H1 (cell line): ENCODE results near the gene CRYBB1. TPM values are rescaled to one million over a fixed set of nuclear protein-coding genes. Genes with fewer than 3 reads are reported as not detected.

ENCODE experiments used
- CTCF ChIA-PET: fragments of 300-600 bp; sonication (Branson Sonifier 250); formaldehyde crosslinking; loops from one replicate; lab custom pipeline; 2021; ENCODE audit not compliant: partially characterized antibody; lab: Charles Lee
- POLR2A ChIA-PET: fragments of 300-600 bp; sonication (Branson Sonifier 250); formaldehyde crosslinking; loops from one replicate; lab custom pipeline; 2021; ENCODE audit warnings: inconsistent platforms; ENCODE audit not compliant: partially characterized antibody; lab: Charles Lee
- DNase-seq, 2 experiments: peaks; one replicate each; pipeline versions ENCODE4 v3.0.0 to v3.0.0-alpha.2; 2010 to 2022; ENCODE audit warnings: low spot score in 2 of 2, low read depth in 1 of 2, mixed read lengths in 1 of 2
- FAIRE-seq: peaks from 2 replicates; lab custom pipeline; 2011; peaks lifted over from hg19 to GRCh38; lab: Jason Lieb, UNC
- H2AFZ ChIP-seq: 2 replicates; pipeline ENCODE4 v1.8.1; 2012; ENCODE audit warnings: low read length, inconsistent platforms
- H2AK5ac ChIP-seq: 2 replicates; pipeline ENCODE4 v1.6.1; 2013; ENCODE audit warnings: low read depth, low read length
- H2BK120ac ChIP-seq: replicated peaks from 2 replicates; pipeline ENCODE3; 2013; ENCODE audit warnings: low read depth, low read length, inconsistent platforms
- H2BK12ac ChIP-seq: 2 replicates; pipeline ENCODE4 v1.6.1; 2013; ENCODE audit warnings: low read depth, low read length
- H2BK15ac ChIP-seq: 2 replicates; pipeline ENCODE4 v1.6.1; 2013; ENCODE audit warnings: low read length
- H2BK20ac ChIP-seq: 2 replicates; pipeline ENCODE4 v1.6.1; 2013; ENCODE audit warnings: low read length
- H2BK5ac ChIP-seq: 2 replicates; pipeline ENCODE4 v1.6.1; 2013; ENCODE audit warnings: low read depth, low read length
- H3K14ac ChIP-seq: 2 replicates; pipeline ENCODE4 v1.6.1; 2013; ENCODE audit warnings: inconsistent platforms; ENCODE audit not compliant: insufficient read length
- H3K18ac ChIP-seq: 2 replicates; pipeline ENCODE4 v1.6.1; 2013; ENCODE audit warnings: low read length; ENCODE audit errors: extremely low read depth
- H3K23ac ChIP-seq: 2 replicates; pipeline ENCODE4 v1.6.1; 2013; ENCODE audit warnings: inconsistent platforms; ENCODE audit not compliant: insufficient read length
- H3K23me2 ChIP-seq: 2 replicates; pipeline ENCODE4 v1.6.1; 2013; ENCODE audit warnings: low read depth, low read length
- H3K27ac ChIP-seq: 2 replicates; pipeline ENCODE4 v1.6.1; 2011; ENCODE audit warnings: low read depth, low read length, inconsistent platforms
- H3K27me3 ChIP-seq, 4 experiments: replicated peaks in 1 of 4; 1 replicate in 1 of 4; 2 replicates in 3 of 4; pipeline versions ENCODE4 v1.6.1 to v1.8.1; 2011 to 2013; ENCODE audit warnings: low read length in 3 of 4, mild to moderate bottlenecking in 3 of 4, inconsistent platforms in 2 of 4, mixed read lengths in 2 of 4, moderate library complexity in 1 of 4; ENCODE audit not compliant: control insufficient read depth in 3 of 4, insufficient read depth in 3 of 4; ENCODE audit errors: extremely low read depth in 1 of 4
- H3K36me3 ChIP-seq, 4 experiments: 2 replicates each; pipeline versions ENCODE4 v1.6.1 to v1.8.1; 2011 to 2013; ENCODE audit warnings: mild to moderate bottlenecking in 4 of 4, low read length in 3 of 4, moderate library complexity in 2 of 4, control low read depth in 1 of 4, inconsistent platforms in 1 of 4; ENCODE audit not compliant: insufficient read depth in 4 of 4, control insufficient read depth in 2 of 4
- H3K4ac ChIP-seq: replicated peaks from 2 replicates; pipeline ENCODE3; 2013; ENCODE audit warnings: low read length, low read depth, mixed read lengths, inconsistent platforms; ENCODE audit not compliant: insufficient read length
- H3K4me1 ChIP-seq, 4 experiments: replicated peaks in 1 of 4; 1 replicate in 1 of 4; 2 replicates in 3 of 4; pipeline versions ENCODE4 v1.6.1 to v1.8.1; 2011 to 2013; ENCODE audit warnings: low read length in 3 of 4, inconsistent platforms in 2 of 4, mixed read lengths in 1 of 4; ENCODE audit not compliant: insufficient read depth in 4 of 4, control insufficient read depth in 3 of 4
- H3K4me2 ChIP-seq, 2 experiments: 2 replicates each; pipeline versions ENCODE4 v1.6.1 to v1.8.1; 2011 to 2013; ENCODE audit warnings: low read depth in 2 of 2, low read length in 2 of 2, control low read depth in 1 of 2, inconsistent platforms in 1 of 2, mild to moderate bottlenecking in 1 of 2; ENCODE audit not compliant: insufficient read depth in 1 of 2
- H3K4me3 ChIP-seq, 4 experiments: fragments of 200-600, 300-600 bp in 1 of 4; sonication (generic), shearing (Covaris generic), sonication (Bioruptor Twin) in 1 of 4; 2 replicates each; pipeline versions ENCODE4 v1.5.1 to v1.8.1; 2011 to 2016; ENCODE audit warnings: low read length in 4 of 4, low read depth in 3 of 4, control low read depth in 2 of 4, inconsistent platforms in 2 of 4, mild to moderate bottlenecking in 2 of 4, mixed read lengths in 1 of 4, moderate library complexity in 1 of 4; ENCODE audit not compliant: insufficient read depth in 2 of 4; ENCODE audit errors: extremely low read depth in 1 of 4
- H3K56ac ChIP-seq: replicated peaks from 2 replicates; pipeline ENCODE3; 2013; ENCODE audit warnings: low read depth, mild to moderate bottlenecking, mixed read lengths, low read length, inconsistent platforms; ENCODE audit not compliant: insufficient read length
- H3K79me1 ChIP-seq: 2 replicates; pipeline ENCODE4 v1.6.1; 2013; ENCODE audit warnings: low read depth, low read length, control low read depth
- H3K79me2 ChIP-seq, 2 experiments: 2 replicates each; pipeline versions ENCODE4 v1.6.1 to v1.8.1; 2012 to 2013; ENCODE audit warnings: low read length in 2 of 2, mild to moderate bottlenecking in 2 of 2, inconsistent platforms in 1 of 2; ENCODE audit not compliant: insufficient read depth in 2 of 2, control insufficient read depth in 1 of 2
- H3K9ac ChIP-seq, 4 experiments: replicated peaks in 1 of 4; 1 replicate in 1 of 4; 2 replicates in 3 of 4; pipeline versions ENCODE4 v1.6.1 to v1.8.1; 2011 to 2013; ENCODE audit warnings: low read depth in 3 of 4, low read length in 3 of 4, control low read depth in 2 of 4, mild to moderate bottlenecking in 2 of 4, moderate library complexity in 2 of 4, inconsistent platforms in 1 of 4; ENCODE audit errors: extremely low read depth in 1 of 4
- H3K9me3 ChIP-seq, 2 experiments: 2 replicates each; pipeline versions ENCODE4 v1.6.1 to v1.8.1; 2012 to 2013; ENCODE audit warnings: mild to moderate bottlenecking in 2 of 2, moderate library complexity in 2 of 2, control low read depth in 1 of 2, inconsistent platforms in 1 of 2, low read depth in 1 of 2, low read length in 1 of 2, mixed read lengths in 1 of 2; ENCODE audit not compliant: insufficient read depth in 2 of 2
- H4K20me1 ChIP-seq, 2 experiments: replicated peaks in 1 of 2; 2 replicates each; pipeline versions ENCODE3 to v1.8.1; 2011 to 2013; ENCODE audit warnings: inconsistent platforms in 2 of 2, low read length in 2 of 2, mild to moderate bottlenecking in 1 of 2; ENCODE audit not compliant: insufficient read depth in 2 of 2, control insufficient read depth in 1 of 2
- H4K5ac ChIP-seq: 2 replicates; pipeline ENCODE4 v1.6.1; 2013; ENCODE audit warnings: low read length, low read depth, mixed read lengths, inconsistent platforms; ENCODE audit not compliant: insufficient read length
- H4K8ac ChIP-seq: 2 replicates; pipeline ENCODE4 v1.8.0; 2013; ENCODE audit warnings: mild to moderate bottlenecking, moderate library complexity, low read length, inconsistent platforms; ENCODE audit not compliant: insufficient read depth; ENCODE audit errors: extremely low read depth
- H4K91ac ChIP-seq: replicated peaks from 2 replicates; pipeline ENCODE3; 2013; ENCODE audit warnings: low read length, mixed read lengths, inconsistent platforms; ENCODE audit not compliant: insufficient read length
- ASH2L ChIP-seq: fragments of 200-600, 300-600 bp; sonication (generic); IDR thresholded peaks from one replicate; pipeline ENCODE4 v1.7.1; 2017; ENCODE audit warnings: low read length
- BACH1 ChIP-seq: IDR thresholded peaks from 2 replicates; pipeline ENCODE4 v1.6.1; 2012; ENCODE audit warnings: low read length, improper control_type of control experiment
- FOSL1 ChIP-seq: IDR thresholded peaks from 2 replicates; pipeline ENCODE4 v1.6.1; 2011; ENCODE audit warnings: mild to moderate bottlenecking, low read depth, low read length, moderate library complexity; ENCODE audit not compliant: insufficient read depth
- GTF2F1 ChIP-seq: IDR thresholded peaks from 2 replicates; pipeline ENCODE4 v1.6.1; 2012; ENCODE audit warnings: low read depth, low read length, improper control_type of control experiment, borderline replicate concordance
- HDAC2 ChIP-seq, 2 experiments: fragments of 300-600 bp in 1 of 2; sonication (generic) in 1 of 2; IDR thresholded peaks; 2 replicates each; pipeline ENCODE4 v1.6.1; 2011 to 2012; ENCODE audit warnings: low read depth in 2 of 2, low read length in 2 of 2, mild to moderate bottlenecking in 2 of 2, moderate library complexity in 2 of 2, borderline replicate concordance in 1 of 2, inconsistent platforms in 1 of 2
- SIRT6 ChIP-seq: IDR thresholded peaks from one replicate; pipeline ENCODE4 v1.7.1; 2012; ENCODE audit warnings: low read length, inconsistent platforms
- SP1 ChIP-seq: IDR thresholded peaks from 2 replicates; pipeline ENCODE4 v1.6.1; 2011; ENCODE audit warnings: low read depth, low read length
- SUZ12 ChIP-seq: fragments of 200-600 bp; sonication (generic); IDR thresholded peaks from 2 replicates; pipeline ENCODE4 v1.6.1; 2012; ENCODE audit warnings: mild to moderate bottlenecking, inconsistent platforms, low read length, moderate library complexity, mixed read lengths
- YY1 ChIP-seq: IDR thresholded peaks from 2 replicates; pipeline ENCODE4 v1.6.1; 2011; ENCODE audit warnings: low read depth, mild to moderate bottlenecking, low read length
- WGBS, 2 experiments: shearing (Covaris generic) in 1 of 2; methylation state at CpG; one replicate each; pipeline versions ENCODE4 v1.1.6 to v1.1.7; 2013 to 2015; ENCODE audit warnings: low lambda C conversion rate in 2 of 2, mixed read lengths in 2 of 2, inconsistent platforms in 1 of 2, low coverage in 1 of 2, missing lambda C conversion rate in 1 of 2; ENCODE audit not compliant: insufficient replicate concordance in 2 of 2, insufficient coverage in 1 of 2, insufficient read length in 1 of 2; ENCODE audit errors: extremely low coverage in 1 of 2, missing lambda C conversion rate in 1 of 2; 5-methylcytosine and 5-hydroxymethylcytosine counted together
- polyA plus RNA-seq, 7 experiments: library from polyadenylated mRNA; depleted of rRNA in 3 of 7; stranded (reverse) in 5 of 7; unstranded in 2 of 7; fragments of >200 nt in 5 of 7; fragments of 200-250 nt in 2 of 7; gene quantifications; 1 replicate in 5 of 7; 2 replicates in 1 of 7; 4 replicates in 1 of 7; pipeline versions ENCODE4 v1.2.1 to v1.2.3, GENCODE V29; 2011 to 2013; ENCODE audit warnings: missing spikeins in 2 of 7, mixed read lengths in 2 of 7
- total RNA-seq: library from RNA; stranded (reverse); fragmentation: NEBNext Ultra II Directional; extraction: Animal tissue kit (Norgen Biotek cat#: 25700); gene quantifications from 2 replicates; pipeline ENCODE4 v1.2.1, GENCODE V29; 2021

Gene CRYBB1
- total and polyA plus RNA-seq, 2 of the 8 experiments (the other 6 are each of a cell fraction or from before 2014, with no cell fraction given), result 1.7 to 6.0 TPM

DNA sequence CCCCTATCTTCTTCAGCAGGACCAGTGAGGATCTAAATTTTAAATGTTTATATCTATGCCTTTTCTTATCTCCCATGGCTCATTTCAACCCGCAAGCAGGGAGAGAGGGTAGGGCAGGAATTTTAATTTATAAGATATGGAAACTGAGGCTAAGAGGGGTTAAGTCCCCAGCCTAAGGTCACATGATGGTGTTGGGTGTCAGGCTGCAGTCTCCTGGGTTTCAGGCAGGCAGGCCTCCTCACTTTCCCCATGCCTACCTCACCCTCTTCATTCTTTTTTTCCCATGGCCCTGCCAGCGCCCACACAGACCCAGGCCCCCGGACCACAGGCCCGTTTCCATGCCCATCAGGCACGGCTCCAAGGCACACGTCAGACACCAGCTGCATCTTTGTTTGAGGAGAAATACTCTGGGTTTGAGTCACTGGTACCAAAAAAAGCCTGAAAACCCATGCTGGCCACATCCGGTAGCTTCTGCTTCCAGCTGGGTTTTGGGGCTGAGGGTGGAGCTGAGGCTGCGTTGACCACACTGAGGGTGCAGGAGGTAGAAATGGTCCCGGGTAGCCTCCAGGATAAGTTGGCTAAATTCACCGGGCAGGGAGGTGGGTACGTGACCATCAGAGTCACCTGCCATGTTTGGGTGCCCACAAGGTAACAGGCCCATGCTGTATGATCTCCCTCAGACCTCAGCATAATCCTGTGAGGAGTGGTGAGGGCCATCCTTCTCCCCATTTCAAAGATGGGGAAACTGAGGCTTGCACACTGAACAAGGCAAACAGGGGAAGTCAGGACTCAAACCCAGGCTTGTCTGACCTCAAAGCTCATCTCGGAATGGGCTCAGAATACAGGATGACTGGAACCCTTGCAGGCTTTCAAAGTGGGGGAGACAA, 7.5 kb downstream of the CRYBB1 start:
- Histone ChIP-seq H3K36me3 (no peaks in the 10 kb centered on the region), H3K4me3 (no peak overlapping the region), H2BK15ac (no peak overlapping the region), H2BK120ac (no peak overlapping the region), H3K27me3 (peaks cover 5 to 27% (median 25%) of the 10 kb centered on the region in 4 experiments), H3K79me1 (no peaks in the 10 kb centered on the region; the same call in 1 of the 2 replicates), H2BK5ac (peak overlapping the region; percentile 40; the same call in 1 of the 2 replicates), H2BK12ac (peak overlapping the region; percentile 77), H4K20me1 (no peaks in the 10 kb centered on the region), H3K4ac (no peak overlapping the region), H4K5ac (no peak overlapping the region), H3K9ac (no peak overlapping the region), H2AK5ac (no peak overlapping the region), H3K27ac (no peak overlapping the region), H4K8ac (no peak overlapping the region), H3K56ac (no peak overlapping the region), H2BK20ac (peak overlapping the region; percentile 66), H4K91ac (peak overlapping the region; percentile 12), H3K9me3 (no peaks in the 10 kb centered on the region), H3K23me2 (peaks cover 5% of the 10 kb centered on the region; the same call in 1 of the 2 replicates), H3K79me2 (no peaks in the 10 kb centered on the region), H3K4me2 (no peak overlapping the region), H3K4me1 (peaks cover 8 to 23% (median 17%) of the 10 kb centered on the region in 4 experiments), H2AFZ (no peak overlapping the region), H3K18ac (no peak overlapping the region; the same call in 1 of the 2 replicates), H3K23ac (no peak overlapping the region), H3K14ac (no peak overlapping the region)
- ChIA-PET CTCF (interaction anchor here (0.9 kb wide), 1 partner anchor 216 kb away, joined by 3 read pairs; no protein-coding TSS in a partner anchor), POLR2A (interaction anchor here (1.1 kb wide), 1 partner anchor 48 kb away, joined by 3 read pairs; no protein-coding TSS in a partner anchor)
- TF ChIP-seq SP1 (no peak), SUZ12 (no peak), YY1 (no peak), FOSL1 (no peak), HDAC2 (IDR thresholded peaks at IDR 0.05; ENCODE audit: borderline replicate concordance in 1 of 2, low read depth in 2 of 2, low read length in 2 of 2) (no peak), GTF2F1 (no peak), BACH1 (no peak), ASH2L (no peak), SIRT6 (no peak)
- 99% methylated on average over 12 of the region's 12 CpGs; no CpG with 5 or more reads in 1 of the 2 experiments for WGBS, 2 experiments
- FAIRE-seq (no peak), DNase-seq (no peak)
